IMR-90 (cell line): ENCODE measurements around the gene SLC38A9. TPM values are rescaled to one million over a fixed set of nuclear protein-coding genes. Genes with fewer than 3 reads are reported as not detected.
A peak's percentile ranks its signal among the peaks of the same experiment; 100 is the strongest.

Experiments
- ATAC-seq: fragments of 200-7000 bp; cut with Tn5 transposase; 2 replicates; pipeline ENCODE4 v1.9.1; 2020; ENCODE audit warnings: low read depth, mild to moderate bottlenecking, moderate library complexity
- BruUV-seq: library from RNA; stranded (reverse); fragments of 400-500 nt; replicated peaks from 2 replicates; lab custom pipeline; 2021; lab: Mats Ljungman, UMichigan
- CTCF ChIA-PET: fragments of 300-600 bp; formaldehyde crosslinking; extraction: SDS; loops from one replicate; lab custom pipeline; 2021; ENCODE audit warnings: antibody characterized with exemption; lab: Yijun Ruan, JAX
- POLR2A ChIA-PET: fragments of 300-600 bp; sonication (Branson Sonifier 250); formaldehyde crosslinking; loops from one replicate; lab custom pipeline; 2022; ENCODE audit warnings: antibody characterized with exemption; ENCODE audit not compliant: unreplicated experiment; lab: Charles Lee
- DNase-seq: peaks from one replicate; pipeline ENCODE4 v3.0.0; 2013
- H2AFZ ChIP-seq: replicated peaks from 2 replicates; pipeline ENCODE3; 2013; ENCODE audit warnings: low read length, mild to moderate bottlenecking; ENCODE audit not compliant: poor library complexity
- H2AK5ac ChIP-seq: 2 replicates; pipeline ENCODE4 v1.6.1; 2013; ENCODE audit warnings: low read depth, low read length, inconsistent platforms
- H2AK9ac ChIP-seq: replicated peaks from 2 replicates; pipeline ENCODE3; 2013; ENCODE audit warnings: mild to moderate bottlenecking, low read depth, low read length, moderate library complexity; ENCODE audit not compliant: poor library complexity
- H2BK120ac ChIP-seq: 2 replicates; pipeline ENCODE4 v1.6.1; 2013; ENCODE audit warnings: low read depth, low read length, inconsistent platforms
- H2BK15ac ChIP-seq: 3 replicates; pipeline ENCODE4 v1.6.1; 2013; ENCODE audit warnings: low read depth, low read length, inconsistent platforms
- H2BK20ac ChIP-seq: 2 replicates; pipeline ENCODE4 v1.6.1; 2013; ENCODE audit warnings: low read depth, mild to moderate bottlenecking, inconsistent platforms, low read length, moderate library complexity
- H2BK5ac ChIP-seq: 2 replicates; pipeline ENCODE4 v1.6.1; 2013; ENCODE audit warnings: mild to moderate bottlenecking, low read depth, low read length, inconsistent platforms; ENCODE audit not compliant: poor library complexity, severe bottlenecking
- H3K14ac ChIP-seq: replicated peaks from 2 replicates; pipeline ENCODE4 v1.6.1; 2013; ENCODE audit warnings: low read depth, low read length, inconsistent platforms
- H3K18ac ChIP-seq: 2 replicates; pipeline ENCODE4 v1.6.1; 2013; ENCODE audit warnings: low read depth, low read length, control low read depth
- H3K23ac ChIP-seq: 2 replicates; pipeline ENCODE4 v1.6.1; 2013; ENCODE audit warnings: low read depth, low read length, inconsistent platforms
- H3K27ac ChIP-seq: 2 replicates; pipeline ENCODE4 v1.5.1; 2013; ENCODE audit warnings: mild to moderate bottlenecking, control low read depth, low read length; ENCODE audit not compliant: insufficient read depth
- H3K27me3 ChIP-seq: 2 replicates; pipeline ENCODE4 v1.6.1; 2013; ENCODE audit warnings: low read length; ENCODE audit not compliant: control insufficient read depth, insufficient read depth
- H3K36me3 ChIP-seq: 2 replicates; pipeline ENCODE4 v1.6.1; 2013; ENCODE audit warnings: low read length, mixed read lengths; ENCODE audit not compliant: control insufficient read depth, insufficient read depth
- H3K4ac ChIP-seq: 2 replicates; pipeline ENCODE4 v1.6.1; 2013; ENCODE audit warnings: low read depth, low read length, inconsistent platforms
- H3K4me1 ChIP-seq: 2 replicates; pipeline ENCODE4 v1.6.1; 2013; ENCODE audit warnings: low read length, mixed read lengths; ENCODE audit not compliant: control insufficient read depth, insufficient read depth
- H3K4me2 ChIP-seq: 2 replicates; pipeline ENCODE4 v1.6.1; 2013; ENCODE audit warnings: low read depth, mild to moderate bottlenecking, control low read depth, low read length, moderate library complexity
- H3K4me3 ChIP-seq: 2 replicates; pipeline ENCODE4 v1.5.1; 2013; ENCODE audit warnings: low read depth, mild to moderate bottlenecking, control low read depth, low read length, moderate library complexity; ENCODE audit not compliant: insufficient read depth
- H3K56ac ChIP-seq: 2 replicates; pipeline ENCODE4 v1.6.1; 2013; ENCODE audit warnings: low read length, inconsistent platforms; ENCODE audit not compliant: insufficient read depth; ENCODE audit errors: extremely low read depth
- H3K79me1 ChIP-seq, 2 experiments: 2 replicates each; pipeline ENCODE4 v1.6.1; 2013; ENCODE audit warnings: low read length in 2 of 2, inconsistent platforms in 1 of 2, low read depth in 1 of 2
- H3K9ac ChIP-seq: 2 replicates; pipeline ENCODE4 v1.6.1; 2013; ENCODE audit warnings: low read depth, low read length, control low read depth
- H3K9me1 ChIP-seq: 2 replicates; pipeline ENCODE4 v1.6.1; 2013; ENCODE audit warnings: low read length, inconsistent platforms; ENCODE audit not compliant: insufficient read depth
- H3K9me3 ChIP-seq: 2 replicates; pipeline ENCODE4 v1.6.1; 2013; ENCODE audit warnings: low read length; ENCODE audit not compliant: control insufficient read depth, insufficient read depth
- H4K20me1 ChIP-seq: 2 replicates; pipeline ENCODE4 v1.6.1; 2013; ENCODE audit warnings: low read length, inconsistent platforms; ENCODE audit not compliant: insufficient read depth
- H4K5ac ChIP-seq: 2 replicates; pipeline ENCODE4 v1.6.1; 2013; ENCODE audit warnings: mild to moderate bottlenecking, low read depth, low read length, control low read depth
- H4K8ac ChIP-seq, 2 experiments: 2 replicates each; pipeline ENCODE4 v1.6.1; 2013; ENCODE audit warnings: low read depth in 2 of 2, low read length in 2 of 2, control low read depth in 1 of 2, inconsistent platforms in 1 of 2
- H4K91ac ChIP-seq: 2 replicates; pipeline ENCODE4 v1.6.1; 2013; ENCODE audit warnings: low read depth, low read length, inconsistent platforms; ENCODE audit not compliant: insufficient read depth
- BHLHE40 ChIP-seq: fragments of 150-350 bp; IDR thresholded peaks from 2 replicates; pipeline ENCODE4 v1.6.1; 2016; ENCODE audit warnings: mild to moderate bottlenecking, low read depth, low read length
- CEBPB ChIP-seq: IDR thresholded peaks from 2 replicates; pipeline ENCODE4 v1.6.1; 2012; ENCODE audit warnings: low read depth, low read length, improper control_type of control experiment
- CHD1 ChIP-seq: IDR thresholded peaks from 2 replicates; pipeline ENCODE4 v1.6.1; 2012; ENCODE audit warnings: low read depth, low read length, improper control_type of control experiment
- ELK1 ChIP-seq: fragments of 150-350 bp; IDR thresholded peaks from 2 replicates; pipeline ENCODE4 v1.6.1; 2016; ENCODE audit warnings: low read depth, mild to moderate bottlenecking, low read length, moderate library complexity, borderline replicate concordance
- MAFK ChIP-seq: IDR thresholded peaks from 2 replicates; pipeline ENCODE4 v1.6.1; 2012; ENCODE audit warnings: low read depth, low read length, improper control_type of control experiment
- MAZ ChIP-seq: IDR thresholded peaks from 2 replicates; pipeline ENCODE4 v1.6.1; 2012; ENCODE audit warnings: low read depth, mild to moderate bottlenecking, low read length, improper control_type of control experiment, moderate library complexity, borderline replicate concordance
- NFE2L2 ChIP-seq: fragments of 150-350 bp; IDR thresholded peaks from 2 replicates; pipeline ENCODE4 v1.6.1; 2016; ENCODE audit warnings: low read depth, mild to moderate bottlenecking, low read length
- POLR2A ChIP-seq: IDR thresholded peaks from 2 replicates; pipeline ENCODE4 v1.6.1; 2012; ENCODE audit warnings: mild to moderate bottlenecking, low read depth, low read length
- RAD21 ChIP-seq: IDR thresholded peaks from 2 replicates; pipeline ENCODE4 v1.6.1; 2012; ENCODE audit warnings: low read length, improper control_type of control experiment
- RCOR1 ChIP-seq: IDR thresholded peaks from 2 replicates; pipeline ENCODE4 v1.6.1; 2012; ENCODE audit warnings: mild to moderate bottlenecking, low read length, improper control_type of control experiment; ENCODE audit not compliant: insufficient replicate concordance
- WGBS, 2 experiments: methylation state at CpG; one replicate each; pipeline versions ENCODE4 v1.1.5 to v1.1.7; 2013; ENCODE audit warnings: missing lambda C conversion rate in 2 of 2; ENCODE audit not compliant: insufficient read length in 1 of 2; ENCODE audit errors: extremely low coverage in 2 of 2; 5-methylcytosine and 5-hydroxymethylcytosine counted together
- dilution Hi-C: fragments of 300-500 bp; cut with HindIII; formaldehyde crosslinking; loops from one replicate; pipeline ENCODE4 v1.14.3; 2018; ENCODE audit warnings: low sequenced_read_pairs; ENCODE audit not compliant: unreplicated experiment
- in situ Hi-C: fragments of 300-500 bp; cut with MboI; formaldehyde crosslinking; loops from 3 replicates; pipeline ENCODE4 v1.14.3; 2019; ENCODE audit warnings: low sequenced_read_pairs, inconsistent platforms, mixed read lengths
- intact Hi-C: fragments of 100-400 bp; cut with micrococcal nuclease; formaldehyde crosslinking; loops from 2 replicates; pipeline ENCODE4 v1.10.0; 2022
- polyA plus RNA-seq, 3 experiments: library from polyadenylated mRNA; depleted of rRNA; stranded (reverse); fragments of >200 nt; gene quantifications; 2 replicates each; pipeline ENCODE4 v1.2.3, GENCODE V29; 2012; ENCODE audit warnings: low replicate concordance in 1 of 3
- total RNA-seq: library from RNA; depleted of rRNA; stranded (reverse); fragments of >200 nt; gene quantifications from 2 replicates; pipeline ENCODE4 v1.2.3, GENCODE V29; 2012
- TF ChIP-seq, protein P1 (sequence below): conservative IDR thresholded peaks from 2 replicates; pipeline ENCODE4 v1.5.1; 2012; ENCODE audit warnings: mild to moderate bottlenecking, low read depth, low read length, improper control_type of control experiment

SLC38A9 gene
- total and polyA plus RNA-seq, 2 of the 4 experiments (the other 2 are of a cell fraction) = 10.5 to 24.2 TPM

DNA sequence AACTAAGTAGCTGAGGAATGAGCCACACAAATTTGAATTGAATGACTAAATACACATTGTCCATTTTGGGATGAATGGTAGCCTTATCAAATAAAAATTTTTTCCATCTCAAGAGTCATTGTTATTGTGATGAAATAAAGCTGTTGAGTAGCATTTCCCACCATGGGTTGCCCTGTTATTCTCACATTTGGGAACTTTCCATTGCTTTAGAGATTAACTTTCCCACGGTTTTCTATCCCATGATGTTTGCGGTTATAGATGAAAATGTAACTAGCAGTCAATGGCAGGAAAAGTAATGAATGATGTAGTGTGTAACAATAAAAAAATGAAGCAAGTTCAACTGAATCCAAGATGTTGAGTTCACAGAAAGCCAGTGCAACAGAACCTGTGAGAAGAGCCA, 117.5 kb downstream of the SLC38A9 start:
- Histone ChIP-seq H3K4me1 (peaks cover 8% of the 10 kb centered on the region), H3K4me3 (no peak overlapping the region), H3K27ac (no peak overlapping the region), H2AK9ac (no peak overlapping the region), H2AK5ac (no peak overlapping the region), H2BK120ac (no peak overlapping the region), H3K36me3 (no peaks in the 10 kb centered on the region), H3K14ac (no peak overlapping the region), H3K4me2 (no peak overlapping the region), H2BK5ac (no peak overlapping the region), H3K56ac (no peak overlapping the region), H2BK20ac (0 out of 2 replicates have a peak overlapping the region, but pooled peaks have one; percentile 25), H3K27me3 (peaks cover 2% of the 10 kb centered on the region; the same call in 1 of the 2 replicates), H3K9me1 (peaks cover 14% of the 10 kb centered on the region), H2BK15ac (no peak overlapping the region; the same call in 2 of the 3 replicates), H3K23ac (no peak overlapping the region), H4K20me1 (no peaks in the 10 kb centered on the region), H4K8ac (no peak overlapping the region), H4K5ac (no peak overlapping the region), H2AFZ (no peak overlapping the region), H3K4ac (no peak overlapping the region), H3K9me3 (no peaks in the 10 kb centered on the region), H3K18ac (no peak overlapping the region), H3K9ac (no peak overlapping the region), H3K79me1 (no peaks in the 10 kb centered on the region; a peak in 1 of 4 replicates), H4K91ac (no peak overlapping the region)
- in situ Hi-C loops = no loop called here
- POLR2A ChIA-PET = no interaction called here
- CTCF ChIA-PET = no interaction called here
- no peak for TF ChIP-seq CHD1
- TF ChIP-seq ELK1 = no peak
- no peak for TF ChIP-seq RCOR1
- no peak for TF ChIP-seq BHLHE40
- no peak for TF ChIP-seq NFE2L2
- no peak for TF ChIP-seq RAD21
- no peak for TF ChIP-seq MAFK
- TF ChIP-seq, protein P1, sequence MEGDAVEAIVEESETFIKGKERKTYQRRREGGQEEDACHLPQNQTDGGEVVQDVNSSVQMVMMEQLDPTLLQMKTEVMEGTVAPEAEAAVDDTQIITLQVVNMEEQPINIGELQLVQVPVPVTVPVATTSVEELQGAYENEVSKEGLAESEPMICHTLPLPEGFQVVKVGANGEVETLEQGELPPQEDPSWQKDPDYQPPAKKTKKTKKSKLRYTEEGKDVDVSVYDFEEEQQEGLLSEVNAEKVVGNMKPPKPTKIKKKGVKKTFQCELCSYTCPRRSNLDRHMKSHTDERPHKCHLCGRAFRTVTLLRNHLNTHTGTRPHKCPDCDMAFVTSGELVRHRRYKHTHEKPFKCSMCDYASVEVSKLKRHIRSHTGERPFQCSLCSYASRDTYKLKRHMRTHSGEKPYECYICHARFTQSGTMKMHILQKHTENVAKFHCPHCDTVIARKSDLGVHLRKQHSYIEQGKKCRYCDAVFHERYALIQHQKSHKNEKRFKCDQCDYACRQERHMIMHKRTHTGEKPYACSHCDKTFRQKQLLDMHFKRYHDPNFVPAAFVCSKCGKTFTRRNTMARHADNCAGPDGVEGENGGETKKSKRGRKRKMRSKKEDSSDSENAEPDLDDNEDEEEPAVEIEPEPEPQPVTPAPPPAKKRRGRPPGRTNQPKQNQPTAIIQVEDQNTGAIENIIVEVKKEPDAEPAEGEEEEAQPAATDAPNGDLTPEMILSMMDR = no peak
- TF ChIP-seq POLR2A = no peak
- TF ChIP-seq MAZ = no peak
- TF ChIP-seq CEBPB = no peak
- dilution Hi-C loops = no loop called here
- no CpG with 5 or more reads among the region's 2 CpGs for WGBS, 2 experiments
- intact Hi-C loops = no loop called here
- no peak for ATAC-seq
- BruUV-seq = no TSS peak
- DNase-seq = no peak
